T47D (cell line): ENCODE measurements around the gene ADGRA1.

ENCODE experiments used
- DNase-seq, 2 experiments: peaks; one replicate each; pipeline versions ENCODE4 v3.0.0 to v3.0.0-alpha.2; 2011 to 2012; ENCODE audit warnings: low read depth in 1 of 2, low spot score in 1 of 2
- JUND ChIP-seq: IDR thresholded peaks from 2 replicates; pipeline ENCODE4 v1.6.1; 2012; ENCODE audit warnings: low read depth
- in situ Hi-C: cut with HindIII; loops from 2 replicates; pipeline ENCODE4 v1.10.0; 2016; ENCODE audit warnings: low sequenced_read_pairs, low pct_unique_long_range_greater_than_20kb

ADGRA1 gene

GRCh38 chr10:133071733-133072132 lies 16.0 kb upstream of the ADGRA1 start:
- in situ Hi-C loops = no loop called here
- no peak for TF ChIP-seq JUND
- no peak for DNase-seq

- in situ Hi-C loops = no loop called here
- no peak for DNase-seq
- TF ChIP-seq JUND = no peak
Measured at GRCh38 chr10:133072196-133072595, 15.5 kb upstream of the ADGRA1 start.

DNA sequence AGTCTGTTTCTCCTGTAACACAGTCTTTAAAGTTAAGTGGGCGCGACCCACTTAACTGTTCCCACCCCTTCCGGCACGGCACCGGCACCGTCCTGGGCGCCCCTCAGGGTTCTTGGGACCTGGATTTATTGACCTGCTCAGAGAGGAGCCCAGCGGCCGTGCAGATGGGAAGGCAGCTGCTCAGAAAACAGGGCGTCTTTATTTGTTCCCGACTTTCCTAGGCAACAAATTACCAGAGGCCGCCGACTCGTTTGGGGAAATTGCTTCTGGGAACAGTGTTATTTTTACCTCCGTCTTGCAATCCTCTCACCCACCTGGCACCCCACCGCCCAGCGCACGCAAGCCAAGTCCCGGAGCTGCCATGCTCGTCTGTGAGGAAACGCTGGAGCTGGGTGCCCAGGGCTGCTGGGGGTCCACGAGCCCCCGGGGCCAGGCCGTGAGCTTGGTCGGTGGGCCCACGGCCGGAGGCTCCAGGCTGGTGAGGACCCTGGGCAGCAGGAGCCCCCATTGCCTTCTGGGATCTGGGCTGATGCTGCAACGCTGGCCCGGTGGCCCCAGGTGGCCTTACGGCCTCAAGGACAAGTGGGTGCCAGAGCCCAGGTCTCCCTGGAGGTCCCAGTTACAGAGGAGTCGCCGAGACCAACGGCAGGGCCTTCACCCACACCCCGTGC lies 14.9 kb upstream of the ADGRA1 start:
- in situ Hi-C loops = no loop called here
- no peak for DNase-seq

GRCh38 chr10:133075346-133076137 lies 12.2 kb upstream of the ADGRA1 start:
- DNase-seq = no peak
- in situ Hi-C loops = no loop called here
- TF ChIP-seq JUND = no peak

More for the DNA sequence above, 14.9 kb upstream of the ADGRA1 start:
- TF ChIP-seq JUND = no peak

GRCh38 chr10:133076274-133077038 lies 11.3 kb upstream of the ADGRA1 start:
- no peak for DNase-seq
- no peak for TF ChIP-seq JUND
- in situ Hi-C loops = no loop called here

DNA sequence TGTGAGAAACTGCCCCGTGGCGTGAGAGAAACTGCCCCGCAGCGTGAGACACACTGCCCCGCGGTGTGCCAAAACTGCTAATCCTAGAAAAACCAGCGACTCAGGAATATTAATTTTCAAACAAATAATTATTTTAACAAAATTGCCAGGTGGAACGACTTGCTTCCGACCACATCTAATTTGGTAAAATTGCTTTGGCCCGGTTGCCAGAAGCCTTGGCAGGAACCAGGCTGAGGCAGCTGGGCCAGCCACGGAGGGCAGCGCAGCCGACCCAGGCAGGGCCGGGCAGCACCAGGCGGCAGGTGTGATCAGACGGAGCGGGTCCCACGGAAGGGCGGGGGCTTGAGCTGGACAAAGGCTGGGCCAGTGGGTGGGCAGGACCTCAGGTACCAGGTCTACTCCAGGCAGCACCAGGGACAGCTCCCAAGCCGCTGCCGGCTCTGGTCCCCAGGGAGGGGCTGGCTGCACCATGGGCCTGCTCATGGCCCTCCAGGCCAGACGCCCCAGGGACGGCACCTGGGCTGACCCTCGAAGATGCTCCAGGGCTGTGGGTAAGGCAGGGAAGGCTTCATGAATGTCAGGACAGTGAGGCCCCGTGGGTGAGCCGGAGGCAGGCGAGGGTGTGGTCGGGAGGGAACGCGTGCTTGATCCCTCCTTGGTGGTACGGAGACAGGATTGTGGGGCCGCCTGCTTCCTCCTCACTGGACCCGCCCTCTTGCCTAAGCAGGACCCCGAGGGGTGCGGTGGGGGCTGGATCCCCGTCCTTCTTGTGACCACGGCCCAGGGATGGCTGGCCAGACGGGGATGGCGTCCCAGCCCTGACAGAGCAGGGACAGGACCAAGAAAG lies 7.7 kb upstream of the ADGRA1 start:
- TF ChIP-seq JUND = no peak
- peak; percentile 58 to 72 for DNase-seq
- in situ Hi-C loops = no loop called here

DNA sequence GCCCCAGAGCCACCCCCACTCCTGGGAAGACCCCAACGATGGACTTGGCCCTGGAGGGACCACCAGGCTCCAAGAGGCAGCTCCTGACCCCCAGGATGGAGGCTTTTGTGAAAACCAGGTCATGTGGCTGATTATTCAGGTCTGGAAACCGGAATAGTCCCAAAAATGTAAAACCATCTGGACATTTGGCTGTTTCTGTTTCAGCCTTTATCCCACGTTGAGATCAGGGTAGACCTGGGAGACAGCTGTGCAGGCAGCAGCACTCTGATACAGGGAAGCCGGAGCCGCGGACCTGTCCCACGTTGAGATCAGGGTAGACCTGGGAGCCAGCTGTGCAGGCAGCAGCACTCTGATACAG lies 7.1 kb upstream of the ADGRA1 start:
- in situ Hi-C loops = no loop called here
- DNase-seq = no peak
- no peak for TF ChIP-seq JUND

- in situ Hi-C loops = no loop called here
- no peak for TF ChIP-seq JUND
- no peak for DNase-seq
Measured at GRCh38 chr10:133081636-133082035, 6.1 kb upstream of the ADGRA1 start.

GRCh38 chr10:133082685-133083421 lies 4.9 kb upstream of the ADGRA1 start:
- in situ Hi-C loops = no loop called here
- no peak for TF ChIP-seq JUND
- DNase-seq = no peak

GRCh38 chr10:133083422-133084100 lies 4.2 kb upstream of the ADGRA1 start:
- DNase-seq = no peak
- in situ Hi-C loops = no loop called here
- no peak for TF ChIP-seq JUND

- in situ Hi-C loops = no loop called here
- no peak for TF ChIP-seq JUND
- DNase-seq = no peak
Measured at GRCh38 chr10:133084491-133084890, 3.2 kb upstream of the ADGRA1 start.
